HCT116 (cell line): Measurements from ENCODE around the gene ERC2. TPM values are rescaled to one million over a fixed set of nuclear protein-coding genes. Genes with fewer than 3 reads are reported as not detected.

Source experiments
- ATAC-seq: fragments of 200-7000 bp; cut with Tn5 transposase; 2 replicates; pipeline ENCODE4 v1.9.1; 2020; ENCODE audit warnings: mild to moderate bottlenecking, moderate library complexity
- BruUV-seq: library from RNA; stranded (reverse); fragments of 400-500 nt; replicated peaks from 2 replicates; lab custom pipeline; 2021; lab: Mats Ljungman, UMichigan
- CTCF ChIA-PET: fragments of 300-600 bp; sonication (Branson Sonifier 250); formaldehyde crosslinking; loops from one replicate; lab custom pipeline; 2021; ENCODE audit warnings: antibody characterized with exemption; lab: Charles Lee
- POLR2A ChIA-PET: fragments of 300-600, 350-600 bp; sonication (Branson Sonifier 250); formaldehyde crosslinking; loops from one replicate; lab custom pipeline; 2021; ENCODE audit warnings: antibody characterized with exemption; lab: Charles Lee
- RAD21 ChIA-PET, 2 experiments: fragments of 300-600 bp; sonication (Branson Sonifier 250); formaldehyde crosslinking; loops; one replicate each; lab custom pipeline; 2023; ENCODE audit warnings: low total read pairs in 2 of 2; ENCODE audit not compliant: uncharacterized antibody in 2 of 2, unreplicated experiment in 2 of 2, low non-redundant PET in 1 of 2; lab: Charles Lee
- DNase-seq: peaks from one replicate; pipeline ENCODE4 v3.0.0-alpha.2; 2010; ENCODE audit warnings: low read depth, low spot score
- H2AFZ ChIP-seq: fragments of 200-600 bp; shearing (Covaris generic), sonication (generic); 2 replicates; pipeline ENCODE4 v1.6.1; 2017; ENCODE audit warnings: low read depth, mixed run types, mixed read lengths, antibody characterized with exemption, low read length; ENCODE audit not compliant: poor library complexity, severe bottlenecking
- H3K27ac ChIP-seq: 2 replicates; pipeline ENCODE4 v1.5.1; 2012; ENCODE audit warnings: low read depth, low read length
- H3K27me3 ChIP-seq: fragments of 200-600 bp; sonication (generic); 2 replicates; pipeline ENCODE4 v1.6.1; 2016; ENCODE audit warnings: mixed run types, low read length, mixed read lengths; ENCODE audit not compliant: insufficient read depth
- H3K36me3 ChIP-seq, 2 experiments: fragments of 200-500 bp in 1 of 2; fragments of 200-600 bp in 1 of 2; sonication (Bioruptor generic) in 1 of 2; sonication (generic) in 1 of 2; 2 replicates each; pipeline versions ENCODE4 v1.5.1 to v1.6.1; 2014 to 2016; ENCODE audit warnings: low read length in 2 of 2, inconsistent platforms in 1 of 2, mixed read lengths in 1 of 2, mixed run types in 1 of 2; ENCODE audit not compliant: insufficient read depth in 2 of 2, control insufficient read depth in 1 of 2
- H3K4me1 ChIP-seq, 2 experiments: fragments of 200-600 bp in 1 of 2; sonication (generic) in 1 of 2; 2 replicates each; pipeline versions ENCODE4 v1.5.1 to v1.6.1; 2012 to 2017; ENCODE audit warnings: low read length in 2 of 2, inconsistent platforms in 1 of 2, mild to moderate bottlenecking in 1 of 2, mixed read lengths in 1 of 2, mixed run types in 1 of 2, moderate library complexity in 1 of 2; ENCODE audit not compliant: insufficient read depth in 2 of 2, control insufficient read depth in 1 of 2
- H3K4me2 ChIP-seq: fragments of 200-600 bp; sonication (generic); 2 replicates; pipeline ENCODE4 v1.6.1; 2017; ENCODE audit warnings: mixed run types, low read length, mixed read lengths
- H3K4me3 ChIP-seq, 2 experiments: fragments of 200-600 bp in 1 of 2; sonication (generic) in 1 of 2; replicated peaks in 1 of 2; 2 replicates each; pipeline ENCODE4 v1.5.1; 2011 to 2016; ENCODE audit warnings: low read length in 2 of 2, control low read depth in 1 of 2, low read depth in 1 of 2, mild to moderate bottlenecking in 1 of 2, mixed read lengths in 1 of 2, mixed run types in 1 of 2
- H3K79me2 ChIP-seq: fragments of 200-600 bp; sonication (generic); 2 replicates; pipeline ENCODE4 v1.6.1; 2017; ENCODE audit warnings: mild to moderate bottlenecking, mixed run types, low read length, moderate library complexity, mixed read lengths; ENCODE audit not compliant: insufficient read depth
- H3K9ac ChIP-seq: fragments of 200-600 bp; sonication (generic); 2 replicates; pipeline ENCODE4 v1.6.1; 2016; ENCODE audit warnings: low read length, mixed read lengths
- H3K9me2 ChIP-seq: fragments of 200-600 bp; sonication (generic), shearing (Covaris generic); 2 replicates; pipeline ENCODE4 v1.6.1; 2017; ENCODE audit warnings: mixed run types, mild to moderate bottlenecking, moderate library complexity; ENCODE audit not compliant: insufficient read depth
- H3K9me3 ChIP-seq, 2 experiments: fragments of 200-500 bp in 1 of 2; fragments of 200-600 bp in 1 of 2; sonication (Bioruptor generic) in 1 of 2; sonication (generic) in 1 of 2; 2 replicates each; pipeline ENCODE4 v1.6.1; 2014 to 2017; ENCODE audit warnings: low read length in 2 of 2, mixed read lengths in 2 of 2, inconsistent platforms in 1 of 2, low read depth in 1 of 2, mild to moderate bottlenecking in 1 of 2, mixed run types in 1 of 2, moderate library complexity in 1 of 2; ENCODE audit not compliant: control insufficient read depth in 1 of 2, insufficient read depth in 1 of 2
- H4K20me1 ChIP-seq: fragments of 200-600 bp; sonication (generic), shearing (Covaris generic); 2 replicates; pipeline ENCODE4 v1.6.1; 2017; ENCODE audit warnings: mixed run types, mild to moderate bottlenecking, moderate library complexity; ENCODE audit not compliant: insufficient read depth
- ATF3 ChIP-seq: IDR thresholded peaks from 2 replicates; pipeline ENCODE4 v1.6.1; 2012
- CBX3 ChIP-seq: IDR thresholded peaks from 2 replicates; pipeline ENCODE4 v1.6.1; 2012; ENCODE audit warnings: low read depth
- CEBPB ChIP-seq: IDR thresholded peaks from 2 replicates; pipeline ENCODE4 v1.6.1; 2012; ENCODE audit warnings: low read depth
- CTCF ChIP-seq, 3 experiments: fragments of 200-600 bp in 1 of 3; sonication (generic) in 1 of 3; IDR thresholded peaks in 2 of 3; conservative IDR thresholded peaks in 1 of 3; 2 replicates each; pipeline ENCODE4 v1.5.1; 2012 to 2017; ENCODE audit warnings: low read depth in 2 of 3, low read length in 2 of 3, antibody characterized with exemption in 1 of 3, borderline replicate concordance in 1 of 3, control low read depth in 1 of 3, mild to moderate bottlenecking in 1 of 3, mixed read lengths in 1 of 3, mixed run types in 1 of 3, moderate library complexity in 1 of 3; ENCODE audit not compliant: insufficient read depth in 1 of 3
- ELF1 ChIP-seq: IDR thresholded peaks from 2 replicates; pipeline ENCODE4 v1.6.1; 2012; ENCODE audit warnings: low read depth, borderline replicate concordance
- EZH2 ChIP-seq: fragments of 200-600 bp; sonication (generic); IDR thresholded peaks from 2 replicates; pipeline ENCODE4 v1.6.1; 2017; ENCODE audit warnings: antibody characterized with exemption, mixed run types
- EZH2phosphoT487 ChIP-seq: fragments of 200-600 bp; IDR thresholded peaks from 2 replicates; pipeline ENCODE4 v1.6.1; 2018; ENCODE audit warnings: antibody characterized with exemption, borderline replicate concordance
- FOSL1 ChIP-seq: IDR thresholded peaks from 2 replicates; pipeline ENCODE4 v1.6.1; 2012; ENCODE audit warnings: low read depth
- JUND ChIP-seq: IDR thresholded peaks from 2 replicates; pipeline ENCODE4 v1.6.1; 2012
- MAX ChIP-seq: IDR thresholded peaks from 2 replicates; pipeline ENCODE4 v1.6.1; 2012
- POLR2A ChIP-seq: IDR thresholded peaks from 2 replicates; pipeline ENCODE4 v1.7.0; 2011; ENCODE audit warnings: borderline replicate concordance; ENCODE audit not compliant: insufficient read depth, insufficient read length; ENCODE audit errors: extremely low read depth
- RAD21 ChIP-seq: IDR thresholded peaks from 2 replicates; pipeline ENCODE4 v1.6.1; 2012; ENCODE audit warnings: low read depth, mild to moderate bottlenecking
- SRF ChIP-seq: IDR thresholded peaks from 2 replicates; pipeline ENCODE4 v1.6.1; 2012; ENCODE audit warnings: low read depth
- TCF7L2 ChIP-seq: IDR thresholded peaks from 2 replicates; pipeline ENCODE4 v1.7.0; 2011; ENCODE audit warnings: borderline replicate concordance, inconsistent platforms; ENCODE audit not compliant: insufficient read depth, insufficient read length; ENCODE audit errors: extremely low read depth
- ZBTB33 ChIP-seq: IDR thresholded peaks from 2 replicates; pipeline ENCODE4 v1.6.1; 2011; ENCODE audit warnings: mild to moderate bottlenecking, low read length, moderate library complexity; ENCODE audit not compliant: insufficient replicate concordance; ENCODE audit errors: extremely low read depth
- ZFX ChIP-seq: fragments of 450-650 bp; IDR thresholded peaks from 2 replicates; pipeline ENCODE4 v1.6.1; 2017
- ZNF274 ChIP-seq: fragments of 200-500 bp; sonication (Bioruptor generic); IDR thresholded peaks from 2 replicates; pipeline ENCODE4 v1.6.1; 2014; ENCODE audit warnings: mild to moderate bottlenecking, low read depth, low read length, inconsistent platforms
- intact Hi-C: fragments of 100-400 bp; cut with micrococcal nuclease; formaldehyde crosslinking; loops from 2 replicates; pipeline ENCODE4 v1.10.0; 2022
- total RNA-seq: library from RNA; stranded (reverse); gene quantifications from one replicate; pipeline ENCODE4 v1.2.1, GENCODE V29; 2021; ENCODE audit not compliant: unreplicated experiment

Gene ERC2
- total RNA-seq, 1 experiment from 2014 or later: not detected

- TF ChIP-seq ATF3: no peak
- TF ChIP-seq FOSL1: no peak
- no peak for TF ChIP-seq CEBPB
- no peak for TF ChIP-seq ZNF274
- no peak for TF ChIP-seq POLR2A
- TF ChIP-seq EZH2: no peak
- TF ChIP-seq TCF7L2: no peak
- no peak for TF ChIP-seq JUND
Measured at GRCh38 chr3:55584030-55584429, 884.2 kb downstream of the ERC2 start (continued).

- intact Hi-C loops: no loop called here
- no peak for TF ChIP-seq RAD21
- no peak for TF ChIP-seq SRF
- TF ChIP-seq ZFX: no peak
- TF ChIP-seq CBX3: no peak
- TF ChIP-seq CTCF (IDR thresholded peaks at IDR 0.05 in 2 of 3, conservative IDR thresholded peaks at IDR 0.05 in 1 of 3; ENCODE audit: borderline replicate concordance in 1 of 3, insufficient read depth in 1 of 3, low read depth in 2 of 3, low read length in 2 of 3): no peak
- TF ChIP-seq MAX: no peak
- no peak for TF ChIP-seq ZBTB33
- no peak for TF ChIP-seq EZH2phosphoT487
- TF ChIP-seq ELF1: no peak
- Histone ChIP-seq H3K27ac (no peak overlapping the region), H3K79me2 (no peaks in the 10 kb centered on the region), H3K9me2 (no peaks in the 10 kb centered on the region), H4K20me1 (no peaks in the 10 kb centered on the region), H3K9ac (no peak overlapping the region), H3K9me3 (peaks cover under 1 to 4% of the 10 kb centered on the region in 2 experiments; a peak in 2 of 4 replicates), H3K27me3 (no peaks in the 10 kb centered on the region), H3K36me3 (no peaks in the 10 kb centered on the region), H3K4me1 (no peaks in the 10 kb centered on the region), H3K4me2 (no peak overlapping the region), H3K4me3 (no peak overlapping the region), H2AFZ (no peak overlapping the region)
- DNase-seq (no peak), ATAC-seq (no peak)
- ChIA-PET CTCF (no interaction called here), RAD21 (no interaction called here), POLR2A (no interaction called here)
- no TSS peak for BruUV-seq
Measured at GRCh38 chr3:55583475-55583874, 884.8 kb downstream of the ERC2 start.
